ENCODE results near the gene PKD1L1. TPM values are rescaled to one million over a fixed set of nuclear protein-coding genes. Genes with fewer than 3 reads are reported as not detected.
"Not testable (repeated sequence)": the region's sequence is repeated elsewhere in the genome, so short reads cannot be mapped to it uniquely, and the experiment has no call there.

The PKD1L1 gene
- total RNA-seq, 2 donors from 2014 or later, result 0.40 to 1.2 TPM

- no peak for TF ChIP-seq CTCF (IDR thresholded peaks at IDR 0.05)
Measured at GRCh38 chr7:47932466-47933037, 15.7 kb downstream of the PKD1L1 start.

GRCh38 chr7:47932016-47932415 lies 16.2 kb downstream of the PKD1L1 start:
- Histone ChIP-seq H3K27me3 (no peaks in the 10 kb centered on the region), H3K4me3 (no peak overlapping the region), H3K36me3 (no peaks in the 10 kb centered on the region), H3K9ac (ENCODE audit: low read depth in 2 of 2, low read length in 2 of 2) (no peak overlapping the region), H3K9me3 (no peaks in the 10 kb centered on the region), H3K27ac (no peak overlapping the region), H3K4me1 (no peaks in the 10 kb centered on the region)
- intact Hi-C loops (cut with DNase I), result no loop called here
- TF ChIP-seq CTCF (IDR thresholded peaks at IDR 0.05), result no peak
- DNase-seq, result no peak

More at GRCh38 chr7:47932466-47933037, 15.7 kb downstream of the PKD1L1 start:
- Histone ChIP-seq H3K36me3 (no peaks in the 10 kb centered on the region), H3K27me3 (no peaks in the 10 kb centered on the region), H3K9me3 (no peaks in the 10 kb centered on the region), H3K27ac (no peak overlapping the region), H3K4me3 (no peak overlapping the region), H3K4me1 (no peaks in the 10 kb centered on the region), H3K9ac (ENCODE audit: low read depth in 2 of 2, low read length in 2 of 2) (no peak overlapping the region)
- no peak for DNase-seq
- intact Hi-C loops (cut with DNase I), result no loop called here

- intact Hi-C loops (cut with DNase I), result no loop called here
- Histone ChIP-seq H3K36me3 (no peaks in the 10 kb centered on the region), H3K4me1 (no peaks in the 10 kb centered on the region), H3K9ac (ENCODE audit: low read depth in 2 of 2, low read length in 2 of 2) (no peak overlapping the region), H3K27ac (no peak overlapping the region), H3K9me3 (no peaks in the 10 kb centered on the region), H3K4me3 (no peak overlapping the region), H3K27me3 (no peaks in the 10 kb centered on the region)
- no peak for TF ChIP-seq CTCF (IDR thresholded peaks at IDR 0.05)
- DNase-seq, result no peak
Measured at GRCh38 chr7:47931005-47932004, 17.0 kb downstream of the PKD1L1 start.

GRCh38 chr7:47924266-47924665 lies 24.0 kb downstream of the PKD1L1 start:
- Histone ChIP-seq H3K9me3 (no peaks in the 10 kb centered on the region), H3K36me3 (no peaks in the 10 kb centered on the region), H3K27me3 (no peaks in the 10 kb centered on the region), H3K27ac (no peak overlapping the region), H3K4me3 (no peak overlapping the region), H3K4me1 (no peaks in the 10 kb centered on the region), H3K9ac (ENCODE audit: low read depth in 2 of 2, low read length in 2 of 2) (no peak overlapping the region)
- no peak for DNase-seq
- intact Hi-C loops (cut with DNase I), result no loop called here
- no peak for TF ChIP-seq CTCF (IDR thresholded peaks at IDR 0.05)

- DNase-seq; H3K27ac ChIP-seq; H3K27me3 ChIP-seq; H3K9ac ChIP-seq (ENCODE audit: low read depth in 2 of 2, low read length in 2 of 2); H3K9me3 ChIP-seq; intact Hi-C loops (cut with DNase I); H3K36me3 ChIP-seq; H3K4me3 ChIP-seq; H3K4me1 ChIP-seq: not testable (repeated sequence)
Measured at GRCh38 chr7:47923081-47923875, 25.0 kb downstream of the PKD1L1 start.

- H3K4me3 ChIP-seq; H3K9ac ChIP-seq (ENCODE audit: low read depth in 2 of 2, low read length in 2 of 2); H3K4me1 ChIP-seq; intact Hi-C loops (cut with DNase I); H3K27me3 ChIP-seq; H3K27ac ChIP-seq; H3K36me3 ChIP-seq; H3K9me3 ChIP-seq; DNase-seq: not testable (repeated sequence)
Measured at GRCh38 chr7:47916514-47916913, 31.8 kb downstream of the PKD1L1 start.
